ENCODE results near the gene UBE2QL1.

The UBE2QL1 gene

DNA sequence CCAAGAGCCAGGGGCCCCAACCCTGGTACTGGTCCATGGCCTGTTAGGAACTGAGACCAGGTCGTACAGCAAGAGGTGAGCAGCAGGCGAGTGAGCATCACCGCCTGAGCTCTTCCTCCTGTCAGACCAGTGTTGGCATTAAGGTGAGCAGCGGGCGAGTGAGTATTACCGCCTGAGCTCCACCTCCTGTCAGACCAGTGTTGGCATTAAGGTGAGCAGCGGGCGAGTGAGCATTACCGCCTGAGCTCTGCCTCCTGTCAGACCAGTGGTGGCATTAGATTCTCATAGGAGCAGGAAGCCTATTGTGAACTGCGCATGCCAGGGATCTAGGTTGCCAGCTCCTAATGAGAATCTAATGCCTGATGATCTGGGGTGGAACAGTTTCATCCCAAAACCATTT, 31.0 kb upstream of the UBE2QL1 start:
- H3K4me3 ChIP-seq (ENCODE audit: low read depth, low read length), result no peak overlapping the region
- TF ChIP-seq CTCF (IDR thresholded peaks at IDR 0.05; ENCODE audit: low read depth, low read length), result no peak

DNA sequence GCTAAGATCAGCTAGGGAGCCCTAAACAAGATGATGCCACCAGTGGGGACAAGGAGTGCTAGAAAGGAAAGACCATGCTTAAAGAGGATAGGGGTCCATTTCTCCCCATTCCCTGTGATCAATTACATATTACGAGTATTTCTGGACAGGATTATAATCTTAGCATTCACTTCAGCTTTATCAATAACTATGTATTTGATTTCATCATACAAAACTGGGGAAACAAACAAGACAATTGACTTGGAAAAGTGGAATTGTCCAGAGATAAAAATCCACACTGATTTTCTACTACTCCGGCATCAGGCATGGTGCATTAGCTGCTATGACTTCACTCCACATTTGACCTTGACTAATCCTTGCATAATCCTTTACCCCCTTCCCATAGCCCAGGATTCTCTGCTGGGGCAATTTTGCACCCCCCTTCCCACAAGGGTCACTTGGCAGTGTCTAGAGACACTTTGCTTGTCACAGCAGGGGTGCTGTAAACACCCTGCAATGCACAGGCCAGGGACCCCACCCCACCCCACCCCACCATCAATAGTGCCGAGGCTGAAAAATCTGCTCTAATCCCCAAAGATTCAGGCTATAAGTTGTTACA, 29.9 kb upstream of the UBE2QL1 start:
- TF ChIP-seq CTCF (IDR thresholded peaks at IDR 0.05; ENCODE audit: low read depth, low read length), result no peak

GRCh38 chr5:6419340-6419852, 29.3 kb upstream of the UBE2QL1 start:
- TF ChIP-seq CTCF (IDR thresholded peaks at IDR 0.05; ENCODE audit: low read depth, low read length), result no peak
- no peak overlapping the region for H3K4me3 ChIP-seq (ENCODE audit: low read depth, low read length)

More for the DNA sequence above, 29.9 kb upstream of the UBE2QL1 start:
- no peak overlapping the region for H3K4me3 ChIP-seq (ENCODE audit: low read depth, low read length)

DNA sequence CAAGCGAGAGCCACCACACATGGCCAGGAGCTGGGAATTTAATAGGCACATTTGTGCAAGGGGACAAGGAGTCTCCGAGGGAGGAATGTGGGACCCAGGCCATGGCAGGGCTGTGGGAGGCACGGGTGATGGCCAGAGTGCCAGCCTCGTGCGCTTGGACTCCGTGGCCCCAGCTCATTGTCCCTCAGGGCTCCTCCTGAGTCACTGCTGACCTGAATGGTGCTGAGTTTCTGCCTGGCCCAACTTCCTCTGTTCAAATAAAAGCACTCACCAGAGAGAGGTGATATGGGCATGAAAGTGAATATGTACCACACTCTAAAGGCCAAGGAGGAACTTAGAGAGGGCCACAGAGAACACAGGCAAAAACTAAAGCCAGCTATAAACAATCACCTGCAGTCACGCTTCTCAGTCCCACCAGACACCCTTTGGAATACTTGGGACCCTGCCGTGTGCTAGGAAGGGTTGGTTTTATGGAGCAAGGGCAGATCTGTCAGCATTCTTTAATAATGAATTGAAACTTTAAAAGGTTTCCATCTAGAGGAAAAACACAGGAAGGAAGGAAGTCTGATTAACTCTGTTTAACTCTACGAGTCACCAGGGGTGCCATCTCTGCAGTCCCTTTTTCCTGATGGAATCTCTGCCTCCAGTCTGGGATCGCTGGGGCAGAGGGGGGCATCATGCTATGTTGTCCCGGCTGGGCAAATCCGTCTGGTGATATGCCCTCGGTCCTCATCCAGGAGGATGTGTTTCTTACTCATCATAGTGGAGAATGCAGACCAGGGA, 25.1 kb upstream of the UBE2QL1 start:
- no peak overlapping the region for H3K4me3 ChIP-seq (ENCODE audit: low read depth, low read length)
- TF ChIP-seq CTCF (IDR thresholded peaks at IDR 0.05; ENCODE audit: low read depth, low read length), result no peak

GRCh38 chr5:6424110-6424659, 24.5 kb upstream of the UBE2QL1 start:
- no peak overlapping the region for H3K4me3 ChIP-seq (ENCODE audit: low read depth, low read length)
- no peak for TF ChIP-seq CTCF (IDR thresholded peaks at IDR 0.05; ENCODE audit: low read depth, low read length)

DNA sequence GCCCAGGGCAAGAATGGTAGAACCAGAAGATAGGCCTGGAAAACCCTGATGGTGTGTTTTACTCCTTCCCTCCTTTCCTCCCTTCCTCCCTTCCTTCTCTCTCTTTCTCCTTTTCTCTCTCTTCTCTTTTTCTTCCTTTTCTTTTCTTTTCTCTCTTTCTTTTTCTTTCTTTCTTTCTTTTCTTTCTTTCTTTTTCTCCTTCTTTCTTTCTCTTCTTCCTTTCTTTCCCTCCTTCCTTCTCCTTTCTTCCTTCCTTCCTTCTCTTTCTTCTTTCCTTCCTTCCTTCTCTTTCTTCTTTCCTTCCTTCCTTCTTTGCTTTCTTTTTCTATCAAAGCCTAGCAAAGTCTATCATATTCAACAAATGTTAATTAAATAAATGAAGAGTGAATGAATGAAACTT, 24.0 kb upstream of the UBE2QL1 start:
- no peak for TF ChIP-seq CTCF (IDR thresholded peaks at IDR 0.05; ENCODE audit: low read depth, low read length)
- no peak overlapping the region for H3K4me3 ChIP-seq (ENCODE audit: low read depth, low read length)

DNA sequence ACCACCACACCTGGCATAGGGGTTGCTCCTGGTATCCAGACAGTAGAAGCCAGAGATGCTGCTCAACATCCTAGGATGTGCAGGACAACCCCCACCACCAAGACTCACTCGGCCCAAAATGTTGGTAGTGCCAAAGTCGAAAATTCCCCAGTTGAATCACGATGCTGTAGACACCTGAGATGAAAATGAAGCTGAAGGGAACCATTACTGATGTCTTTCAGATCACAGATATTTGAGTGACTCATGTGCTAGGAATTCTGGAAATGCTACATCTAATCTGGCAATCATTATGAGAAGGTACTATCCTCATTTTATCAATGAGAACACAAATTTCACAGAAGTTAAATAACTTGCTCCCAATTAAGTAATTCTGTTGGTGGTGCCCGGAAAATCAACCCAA, 21.0 kb upstream of the UBE2QL1 start:
- no peak for TF ChIP-seq CTCF (IDR thresholded peaks at IDR 0.05; ENCODE audit: low read depth, low read length)
- H3K4me3 ChIP-seq (ENCODE audit: low read depth, low read length), result no peak overlapping the region
